Liver (tissue), 9 donors: ENCODE results near the gene HUWE1. TPM values are rescaled to one million over a fixed set of nuclear protein-coding genes. Genes with fewer than 3 reads are reported as not detected.

ENCODE experiments used
- DNase-seq: peaks from one replicate; pipeline ENCODE4 v3.0.0-alpha.2; 2017; ENCODE audit warnings: low spot score
- H3K27ac ChIP-seq, 2 donors: one replicate each; pipeline ENCODE4 v1.7.0; 2013; ENCODE audit warnings: inconsistent platforms in 2 of 2, low read length in 2 of 2, control low read depth in 1 of 2, low read depth in 1 of 2, mild to moderate bottlenecking in 1 of 2
- H3K27me3 ChIP-seq, 4 donors: one replicate each; pipeline versions ENCODE4 v1.6.1 to v1.7.0; 2013; ENCODE audit warnings: low read length in 3 of 4, inconsistent platforms in 1 of 4, mild to moderate bottlenecking in 1 of 4, moderate library complexity in 1 of 4; ENCODE audit not compliant: control insufficient read depth in 4 of 4, insufficient read depth in 4 of 4
- H3K36me3 ChIP-seq, 4 donors: one replicate each; pipeline versions ENCODE4 v1.6.1 to v1.7.0; 2013; ENCODE audit warnings: low read length in 3 of 4, mild to moderate bottlenecking in 3 of 4, low read depth in 1 of 4, moderate library complexity in 1 of 4; ENCODE audit not compliant: control insufficient read depth in 4 of 4, insufficient read depth in 3 of 4
- H3K4me1 ChIP-seq, 4 donors: one replicate each; pipeline versions ENCODE4 v1.6.1 to v1.7.0; 2013; ENCODE audit warnings: low read length in 3 of 4, mild to moderate bottlenecking in 3 of 4, moderate library complexity in 1 of 4; ENCODE audit not compliant: control insufficient read depth in 4 of 4, insufficient read depth in 4 of 4
- H3K4me3 ChIP-seq, 3 donors: one replicate each; pipeline versions ENCODE4 v1.6.1 to v1.7.0; 2013; ENCODE audit warnings: low read length in 3 of 3, control low read depth in 1 of 3, low read depth in 1 of 3, mild to moderate bottlenecking in 1 of 3
- H3K9ac ChIP-seq, 2 donors: one replicate each; pipeline ENCODE4 v1.7.0; 2013; ENCODE audit warnings: low read length in 2 of 2, mild to moderate bottlenecking in 2 of 2, moderate library complexity in 2 of 2, control low read depth in 1 of 2, low read depth in 1 of 2
- H3K9me3 ChIP-seq, 4 donors: one replicate each; pipeline versions ENCODE4 v1.6.1 to v1.7.0; 2013; ENCODE audit warnings: low read length in 3 of 4; ENCODE audit not compliant: control insufficient read depth in 4 of 4
- ATF3 ChIP-seq: IDR thresholded peaks from 2 replicates; pipeline ENCODE4 v1.6.1; 2016; ENCODE audit warnings: antibody characterized with exemption
- CTCF ChIP-seq: fragments of 150-350 bp; IDR thresholded peaks from 2 replicates; pipeline ENCODE4 v1.5.1; 2017; ENCODE audit warnings: improper control_type of control experiment, low read depth, low read length; ENCODE audit not compliant: missing input control
- EGR1 ChIP-seq, 2 donors: IDR thresholded peaks; 2 replicates each; pipeline ENCODE4 v1.6.1; 2016 to 2018; ENCODE audit warnings: antibody characterized with exemption in 2 of 2, low read depth in 2 of 2
- FOXA1 ChIP-seq: IDR thresholded peaks from 2 replicates; pipeline ENCODE4 v1.6.1; 2016; ENCODE audit warnings: antibody characterized with exemption
- FOXA2 ChIP-seq: IDR thresholded peaks from 2 replicates; pipeline ENCODE4 v1.6.1; 2016; ENCODE audit warnings: antibody characterized with exemption
- GABPA ChIP-seq, 2 donors: IDR thresholded peaks in 1 of 2; conservative IDR thresholded peaks in 1 of 2; 2 replicates each; pipeline ENCODE4 v1.6.1; 2016; ENCODE audit warnings: antibody characterized with exemption in 2 of 2, mild to moderate bottlenecking in 1 of 2, moderate library complexity in 1 of 2
- HNF4G ChIP-seq: IDR thresholded peaks from 2 replicates; pipeline ENCODE4 v1.6.1; 2016; ENCODE audit warnings: antibody characterized with exemption
- JUND ChIP-seq, 2 donors: IDR thresholded peaks; 2 replicates each; pipeline ENCODE4 v1.6.1; 2016; ENCODE audit warnings: antibody characterized with exemption in 2 of 2
- NR2F2 ChIP-seq: IDR thresholded peaks from 2 replicates; pipeline ENCODE4 v1.6.1; 2016; ENCODE audit warnings: antibody characterized with exemption
- RAD21 ChIP-seq, 2 donors: IDR thresholded peaks; 2 replicates each; pipeline ENCODE4 v1.6.1; 2016; ENCODE audit warnings: antibody characterized with exemption in 2 of 2, mild to moderate bottlenecking in 2 of 2
- REST ChIP-seq: IDR thresholded peaks from 2 replicates; pipeline ENCODE4 v1.6.1; 2016; ENCODE audit warnings: antibody characterized with exemption, mild to moderate bottlenecking
- RXRA ChIP-seq, 2 donors: IDR thresholded peaks; 2 replicates each; pipeline ENCODE4 v1.6.1; 2017 to 2018; ENCODE audit warnings: antibody characterized with exemption in 2 of 2, mild to moderate bottlenecking in 1 of 2
- SP1 ChIP-seq: IDR thresholded peaks from 2 replicates; pipeline ENCODE4 v1.6.1; 2018; ENCODE audit warnings: antibody characterized with exemption, mild to moderate bottlenecking
- TAF1 ChIP-seq: conservative IDR thresholded peaks from 2 replicates; pipeline ENCODE4 v1.6.1; 2016; ENCODE audit warnings: antibody characterized with exemption, mild to moderate bottlenecking
- YY1 ChIP-seq: IDR thresholded peaks from 2 replicates; pipeline ENCODE4 v1.6.1; 2016; ENCODE audit warnings: antibody characterized with exemption, mild to moderate bottlenecking
- WGBS: extraction: QIAGEN DNeasy Blood & Tissue Kit; methylation state at CpG from one replicate; pipeline ENCODE4 v1.1.7; 2013; 5-methylcytosine and 5-hydroxymethylcytosine counted together
- polyA plus RNA-seq, 2 donors: library from polyadenylated mRNA; stranded (reverse) in 1 of 2; unstranded in 1 of 2; fragments of 200-250 nt in 1 of 2; fragments of >200 nt in 1 of 2; fragmentation: Nextera tagmentation in 1 of 2; extraction: Ambion mirVana in 1 of 2; gene quantifications; one replicate each; pipeline versions ENCODE4 v1.2.1 to v1.2.3, GENCODE V29; 2013 to 2015
- total RNA-seq, 2 donors: library from RNA; depleted of rRNA; stranded (reverse); fragments of >200 nt; gene quantifications; one replicate each; pipeline ENCODE4 v1.2.3, GENCODE V29; 2014
- donor health status: healthy.
- donor health status: healthy.
- donor health status: healthy.
- donor health status: healthy.
- donor health status: healthy.

The HUWE1 gene
- total and polyA plus RNA-seq, 4 donors = 20.2 to 75.8 (median 37.7) TPM

GRCh38 chrX:53594354-53594753, 92.2 kb downstream of the HUWE1 start:
- no peaks in the 10 kb centered on the region for H3K27me3 ChIP-seq
- H3K4me1 ChIP-seq = no peaks in the 10 kb centered on the region
- TF ChIP-seq RAD21 (IDR thresholded peaks at IDR 0.05) (no peak), JUND (IDR thresholded peaks at IDR 0.05) (no peak), EGR1 (IDR thresholded peaks at IDR 0.05; ENCODE audit: low read depth in 2 of 2) (no peak), CTCF (no peak), ATF3 (no peak)
- H3K27ac ChIP-seq = no peak overlapping the region
- WGBS = 87% methylated on average over 1 of the region's 1 CpG
- H3K36me3 ChIP-seq = peaks cover 15 to 71% (median 48%) of the 10 kb centered on the region in 4 donors
- H3K9me3 ChIP-seq = no peaks in the 10 kb centered on the region
- DNase-seq = no peak
- no peak overlapping the region for H3K4me3 ChIP-seq
- no peak overlapping the region for H3K9ac ChIP-seq

- H3K27me3 ChIP-seq = no peaks in the 10 kb centered on the region
- peaks cover 12 to 96% (median 78%) of the 10 kb centered on the region in 4 donors for H3K36me3 ChIP-seq
- H3K9me3 ChIP-seq = no peaks in the 10 kb centered on the region
- 92% methylated on average over 5 of the region's 5 CpGs for WGBS
- H3K4me1 ChIP-seq = no peaks in the 10 kb centered on the region
- TF ChIP-seq GABPA (IDR thresholded peaks at IDR 0.05 in 1 of 2, conservative IDR thresholded peaks at IDR 0.05 in 1 of 2) = no peak
- TF ChIP-seq REST = no peak
- no peak for TF ChIP-seq TAF1
- TF ChIP-seq SP1 = no peak
- TF ChIP-seq FOXA2 = no peak
- no peak for TF ChIP-seq NR2F2
- no peak overlapping the region for H3K27ac ChIP-seq
- no peak overlapping the region for H3K9ac ChIP-seq
- no peak for DNase-seq
- no peak overlapping the region for H3K4me3 ChIP-seq
Observed at GRCh38 chrX:53587795-53588420, 98.6 kb downstream of the HUWE1 start.

GRCh38 chrX:53584891-53585290, 101.6 kb downstream of the HUWE1 start:
- no peaks in the 10 kb centered on the region for H3K27me3 ChIP-seq
- H3K36me3 ChIP-seq = peaks cover 6 to 89% (median 66%) of the 10 kb centered on the region in 4 donors
- 94% methylated on average over 9 of the region's 9 CpGs for WGBS
- no peak overlapping the region for H3K4me3 ChIP-seq
- no peak overlapping the region for H3K9ac ChIP-seq
- H3K4me1 ChIP-seq = no peaks in the 10 kb centered on the region
- DNase-seq = no peak
- H3K27ac ChIP-seq = no peak overlapping the region
- H3K9me3 ChIP-seq = no peaks in the 10 kb centered on the region
- TF ChIP-seq REST (no peak), YY1 (no peak), SP1 (no peak), TAF1 (no peak), NR2F2 (no peak), EGR1 (IDR thresholded peaks at IDR 0.05; ENCODE audit: low read depth in 2 of 2) (no peak), CTCF (no peak), FOXA1 (no peak), RXRA (IDR thresholded peaks at IDR 0.05) (no peak), HNF4G (no peak), ATF3 (no peak)
